Stimulated activated CD4-positive, alpha-beta T cell treated with anti-CD3 and anti-CD28 coated beads, Interleukin-1b, Interleukin-23, amount 100 ng/mL, for 4 hours (primary cell): Measurements from ENCODE around the gene COL1A2.

Experiments used
- DNase-seq, 2 donors: peaks; one replicate each; pipeline ENCODE4 v3.0.0-alpha.2; 2020; ENCODE audit warnings: low read depth in 2 of 2

COL1A2 gene

GRCh38 chr7:94384315-94384714, 10.4 kb upstream of the COL1A2 start:
- no peak for DNase-seq

GRCh38 chr7:94386416-94386815, 8.3 kb upstream of the COL1A2 start:
- DNase-seq: no peak

GRCh38 chr7:94388540-94388939, 6.2 kb upstream of the COL1A2 start:
- DNase-seq: no peak

GRCh38 chr7:94389381-94389780, 5.3 kb upstream of the COL1A2 start:
- no peak for DNase-seq

- no peak for DNase-seq
Measured at GRCh38 chr7:94391726-94392392, 2.8 kb upstream of the COL1A2 start.

- DNase-seq: no peak
Measured at GRCh38 chr7:94392393-94392786, 2.3 kb upstream of the COL1A2 start.

GRCh38 chr7:94393246-94394108, 1.2 kb upstream of the COL1A2 start:
- DNase-seq: no peak

- DNase-seq: no peak
Measured at GRCh38 chr7:94394109-94394436, 622 bp upstream of the COL1A2 start.

- DNase-seq: no peak
Measured at GRCh38 chr7:94395141-94396036, 694 bp downstream of the COL1A2 start.

GRCh38 chr7:94396037-94396431, 1.3 kb downstream of the COL1A2 start:
- DNase-seq: no peak

- DNase-seq: no peak
Measured at GRCh38 chr7:94396596-94396995, 1.9 kb downstream of the COL1A2 start.

- no peak for DNase-seq
Measured at GRCh38 chr7:94397722-94398121, 3.0 kb downstream of the COL1A2 start.

- DNase-seq: no peak
Measured at GRCh38 chr7:94398841-94399240, 4.1 kb downstream of the COL1A2 start.

GRCh38 chr7:94400022-94400421, 5.3 kb downstream of the COL1A2 start:
- no peak for DNase-seq

GRCh38 chr7:94400643-94401427, 6.1 kb downstream of the COL1A2 start:
- DNase-seq: no peak

- DNase-seq: no peak
Measured at GRCh38 chr7:94401428-94401814, 6.7 kb downstream of the COL1A2 start.

GRCh38 chr7:94403546-94403945, 8.9 kb downstream of the COL1A2 start:
- DNase-seq: no peak

- DNase-seq: no peak
Measured at GRCh38 chr7:94405506-94405905, 10.8 kb downstream of the COL1A2 start.

- DNase-seq: no peak
Measured at GRCh38 chr7:94406696-94407095, 12.0 kb downstream of the COL1A2 start.

- no peak for DNase-seq
Measured at GRCh38 chr7:94409200-94409948, 14.7 kb downstream of the COL1A2 start.
